Fibroblast of lung (primary cell): Measurements from ENCODE around the gene NPVF. TPM values are rescaled to one million over a fixed set of nuclear protein-coding genes. Genes with fewer than 3 reads are reported as not detected.

ENCODE experiments used
- DNase-seq, 2 donors: peaks; one replicate each; pipeline versions ENCODE4 v3.0.0 to v3.0.0-alpha.2; 2010; ENCODE audit warnings: low read depth in 2 of 2
- H2AFZ ChIP-seq: 2 replicates; pipeline ENCODE4 v1.5.1; 2012; ENCODE audit warnings: low read length, control low read depth, inconsistent platforms
- H3K27ac ChIP-seq: 2 replicates; pipeline ENCODE4 v1.5.1; 2011; ENCODE audit warnings: low read length, control low read depth; ENCODE audit not compliant: insufficient read depth
- H3K27me3 ChIP-seq: 2 replicates; pipeline ENCODE4 v1.5.1; 2011; ENCODE audit warnings: mild to moderate bottlenecking, low read length; ENCODE audit not compliant: control insufficient read depth, insufficient read depth
- H3K36me3 ChIP-seq: 2 replicates; pipeline ENCODE4 v1.5.1; 2011; ENCODE audit warnings: low read length; ENCODE audit not compliant: control insufficient read depth, insufficient read depth
- H3K4me1 ChIP-seq: 2 replicates; pipeline ENCODE4 v1.5.1; 2011; ENCODE audit warnings: low read length; ENCODE audit not compliant: control insufficient read depth, insufficient read depth; ENCODE audit errors: extremely low read depth
- H3K4me2 ChIP-seq: 2 replicates; pipeline ENCODE4 v1.5.1; 2011; ENCODE audit warnings: low read length, control low read depth; ENCODE audit not compliant: insufficient read depth; ENCODE audit errors: extremely low read depth
- H3K4me3 ChIP-seq, 4 experiments: fragments of 200-600 bp in 1 of 4; sonication (generic) in 1 of 4; replicated peaks in 1 of 4; 2 replicates each; pipeline ENCODE4 v1.5.1; 2011 to 2016; ENCODE audit warnings: low read length in 4 of 4, low read depth in 3 of 4, mild to moderate bottlenecking in 3 of 4, control low read depth in 2 of 4, inconsistent platforms in 1 of 4, mixed read lengths in 1 of 4; ENCODE audit not compliant: insufficient read depth in 1 of 4; ENCODE audit errors: control extremely low read depth in 1 of 4
- H3K79me2 ChIP-seq: 2 replicates; pipeline ENCODE4 v1.5.1; 2012; ENCODE audit warnings: mild to moderate bottlenecking, low read length, inconsistent platforms; ENCODE audit not compliant: control insufficient read depth, insufficient read depth
- H3K9ac ChIP-seq: 2 replicates; pipeline ENCODE4 v1.5.1; 2011; ENCODE audit warnings: mild to moderate bottlenecking, low read length, control low read depth; ENCODE audit not compliant: insufficient read depth
- H3K9me3 ChIP-seq: 2 replicates; pipeline ENCODE4 v1.5.1; 2012; ENCODE audit warnings: low read depth, low read length; ENCODE audit not compliant: control insufficient read depth, insufficient read depth
- H4K20me1 ChIP-seq: 2 replicates; pipeline ENCODE4 v1.5.1; 2011; ENCODE audit warnings: low read length; ENCODE audit not compliant: control insufficient read depth, insufficient read depth; ENCODE audit errors: extremely low read depth
- EZH2 ChIP-seq: IDR thresholded peaks from 2 replicates; pipeline ENCODE4 v1.5.1; 2012; ENCODE audit warnings: low read length, control low read depth, mild to moderate bottlenecking; ENCODE audit errors: missing control alignments
- polyA plus RNA-seq, 2 donors: library from polyadenylated mRNA; depleted of rRNA in 1 of 2; stranded (reverse) in 1 of 2; unstranded in 1 of 2; fragments of >200 nt; gene quantifications; 2 replicates each; pipeline ENCODE4 v1.2.1, GENCODE V29; 2011 to 2012; ENCODE audit warnings: missing spikeins in 1 of 2
- total RNA-seq: library from RNA; depleted of rRNA; stranded (reverse); fragments of >200 nt; gene quantifications from 2 replicates; pipeline ENCODE4 v1.2.1, GENCODE V29; 2014
- TF ChIP-seq, protein P1 (sequence below), 2 donors: IDR thresholded peaks in 1 of 2; conservative IDR thresholded peaks in 1 of 2; 1 replicate in 1 of 2; 2 replicates in 1 of 2; pipeline ENCODE4 v1.5.1; 2011 to 2012; ENCODE audit warnings: low read length in 2 of 2, control low read depth in 1 of 2, inconsistent platforms in 1 of 2, low read depth in 1 of 2, mild to moderate bottlenecking in 1 of 2

NPVF gene
- total and polyA plus RNA-seq, 2 donors (not counting 1 experiment from before 2014, with no cell fraction given), result not detected

DNA sequence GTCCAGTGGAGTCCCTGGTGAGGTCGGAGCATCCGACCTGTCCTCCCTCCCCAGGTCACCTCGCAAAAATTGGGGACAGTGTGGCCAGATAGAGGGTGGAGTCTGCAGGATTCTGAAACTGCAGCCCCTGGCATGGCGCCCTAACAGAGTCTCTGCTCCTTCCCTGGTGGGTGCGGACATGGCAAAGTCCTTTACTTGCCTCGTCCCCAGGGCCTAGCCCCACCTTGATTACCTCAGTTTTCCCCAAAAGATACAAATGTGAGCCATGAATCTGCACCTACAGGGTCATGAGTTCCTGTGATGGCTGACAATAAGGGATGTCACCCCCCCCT is 47.7 kb downstream of the NPVF start:
- Histone ChIP-seq H2AFZ (peak overlapping the region; percentile 80), H3K27me3 (no peaks in the 10 kb centered on the region), H3K4me3 (peak overlapping the region; percentile 37 to 70 (median 52)), H3K79me2 (no peaks in the 10 kb centered on the region), H3K4me2 (peak overlapping the region; percentile 61), H3K9me3 (no peaks in the 10 kb centered on the region), H3K4me1 (no peaks in the 10 kb centered on the region), H3K27ac (no peak overlapping the region), H3K36me3 (no peaks in the 10 kb centered on the region), H3K9ac (no peak overlapping the region), H4K20me1 (no peaks in the 10 kb centered on the region)
- no peak for TF ChIP-seq EZH2
- TF ChIP-seq, protein P1, sequence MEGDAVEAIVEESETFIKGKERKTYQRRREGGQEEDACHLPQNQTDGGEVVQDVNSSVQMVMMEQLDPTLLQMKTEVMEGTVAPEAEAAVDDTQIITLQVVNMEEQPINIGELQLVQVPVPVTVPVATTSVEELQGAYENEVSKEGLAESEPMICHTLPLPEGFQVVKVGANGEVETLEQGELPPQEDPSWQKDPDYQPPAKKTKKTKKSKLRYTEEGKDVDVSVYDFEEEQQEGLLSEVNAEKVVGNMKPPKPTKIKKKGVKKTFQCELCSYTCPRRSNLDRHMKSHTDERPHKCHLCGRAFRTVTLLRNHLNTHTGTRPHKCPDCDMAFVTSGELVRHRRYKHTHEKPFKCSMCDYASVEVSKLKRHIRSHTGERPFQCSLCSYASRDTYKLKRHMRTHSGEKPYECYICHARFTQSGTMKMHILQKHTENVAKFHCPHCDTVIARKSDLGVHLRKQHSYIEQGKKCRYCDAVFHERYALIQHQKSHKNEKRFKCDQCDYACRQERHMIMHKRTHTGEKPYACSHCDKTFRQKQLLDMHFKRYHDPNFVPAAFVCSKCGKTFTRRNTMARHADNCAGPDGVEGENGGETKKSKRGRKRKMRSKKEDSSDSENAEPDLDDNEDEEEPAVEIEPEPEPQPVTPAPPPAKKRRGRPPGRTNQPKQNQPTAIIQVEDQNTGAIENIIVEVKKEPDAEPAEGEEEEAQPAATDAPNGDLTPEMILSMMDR (conservative IDR thresholded peaks at IDR 0.05 in 1 of 2, IDR thresholded peaks at IDR 0.05 in 1 of 2; ENCODE audit: low read depth in 1 of 2, low read length in 2 of 2), result no peak
- DNase-seq, result no peak

DNA sequence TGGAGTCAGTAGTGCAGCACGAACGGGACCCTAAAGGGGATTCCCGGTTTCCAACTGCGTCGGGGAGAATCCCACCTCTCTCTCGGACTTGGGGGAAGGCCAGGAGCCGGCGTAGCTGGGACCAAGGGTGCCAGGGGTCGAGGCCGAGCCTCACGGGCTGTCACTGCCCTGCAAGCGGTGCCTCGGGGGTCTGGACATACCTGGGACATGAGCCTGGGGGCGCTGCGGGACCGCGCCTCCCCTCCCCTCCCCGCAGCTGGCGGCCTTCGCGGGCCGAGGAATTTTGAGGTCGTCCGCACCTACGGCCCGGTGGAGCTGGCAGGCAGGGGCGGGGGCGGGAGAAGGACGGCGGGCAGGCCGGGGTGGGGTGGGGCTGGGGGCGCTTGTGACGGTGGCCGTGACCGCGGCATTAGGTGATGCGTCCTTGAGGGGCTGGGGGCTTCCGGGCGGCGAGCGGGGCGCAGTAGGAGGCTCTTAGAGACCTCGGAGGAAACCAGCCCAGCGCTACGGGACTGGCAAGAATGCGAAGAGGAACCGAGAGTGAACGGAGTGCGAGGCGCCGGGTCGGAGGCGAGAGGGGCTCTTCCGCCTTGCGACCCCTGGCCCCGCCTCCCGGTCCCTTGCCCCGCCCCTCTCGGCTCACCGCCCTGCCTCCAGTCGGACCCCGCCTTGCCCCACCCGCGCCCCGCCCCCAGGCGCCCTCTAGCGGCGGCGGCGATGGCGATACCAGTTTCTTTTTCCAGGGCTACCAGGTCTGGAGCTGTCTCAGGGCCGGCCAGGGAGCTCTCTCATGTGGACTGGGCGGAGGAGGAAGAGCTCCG is 48.3 kb downstream of the NPVF start:
- Histone ChIP-seq H4K20me1 (no peaks in the 10 kb centered on the region), H3K9ac (peak overlapping the region; percentile 38)

DNA sequence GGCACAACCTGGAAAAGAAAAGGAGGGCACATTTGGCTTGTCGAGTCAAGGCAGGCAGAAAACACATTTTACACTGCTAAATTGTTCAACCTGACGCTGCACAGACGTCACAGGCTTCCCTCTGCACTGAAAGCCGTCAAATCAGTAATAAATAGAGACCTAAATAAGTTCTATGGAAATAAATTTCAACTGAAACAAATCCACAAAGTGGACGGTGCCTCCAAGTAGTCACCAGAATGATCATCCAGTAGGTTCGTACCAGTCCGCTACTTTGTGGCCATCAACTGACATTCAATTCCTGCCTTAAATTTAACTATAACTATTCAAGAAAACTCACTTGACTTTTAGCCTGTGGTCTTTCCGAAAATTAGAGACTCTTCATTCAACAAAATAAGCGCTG is 49.0 kb downstream of the NPVF start:
- Histone ChIP-seq H3K27me3 (no peaks in the 10 kb centered on the region), H3K9me3 (no peaks in the 10 kb centered on the region), H2AFZ (no peak overlapping the region), H3K4me1 (no peaks in the 10 kb centered on the region), H4K20me1 (no peaks in the 10 kb centered on the region), H3K4me2 (peak overlapping the region; percentile 81), H3K36me3 (no peaks in the 10 kb centered on the region), H3K9ac (no peak overlapping the region), H3K79me2 (no peaks in the 10 kb centered on the region), H3K27ac (no peak overlapping the region), H3K4me3 (peak overlapping the region in 2 of 4 experiments; percentile 66 to 70)
- peak in 1 of 2 donors; percentile 8 for DNase-seq
- TF ChIP-seq EZH2, result no peak
- TF ChIP-seq, protein P1 (conservative IDR thresholded peaks at IDR 0.05 in 1 of 2, IDR thresholded peaks at IDR 0.05 in 1 of 2; ENCODE audit: low read depth in 1 of 2, low read length in 2 of 2), result no peak

More for the DNA sequence above, 48.3 kb downstream of the NPVF start:
- H3K36me3 ChIP-seq, result no peaks in the 10 kb centered on the region
- H3K4me1 ChIP-seq, result no peaks in the 10 kb centered on the region
- H3K27ac ChIP-seq, result no peak overlapping the region
- no peaks in the 10 kb centered on the region for H3K9me3 ChIP-seq
- no peaks in the 10 kb centered on the region for H3K79me2 ChIP-seq
- H2AFZ ChIP-seq, result peak overlapping the region; percentile 81
- H3K4me2 ChIP-seq, result peak overlapping the region; percentile 81
- peak overlapping the region; percentile 37 to 70 (median 62) for H3K4me3 ChIP-seq
- no peaks in the 10 kb centered on the region for H3K27me3 ChIP-seq
- peak; percentile 70 to 78 for DNase-seq
- TF ChIP-seq EZH2, result no peak
- TF ChIP-seq, protein P1 (conservative IDR thresholded peaks at IDR 0.05 in 1 of 2, IDR thresholded peaks at IDR 0.05 in 1 of 2; ENCODE audit: low read depth in 1 of 2, low read length in 2 of 2), result peak; percentile 38 to 40

Other genes starting within 250 kb of the NPVF start
- gene OSBPL3, start 248.3 kb downstream of the NPVF start, total RNA-seq, result 22.6 and 70.2 TPM in 2 replicates
- gene OSBPL3, start 248.3 kb downstream of the NPVF start, polyA plus RNA-seq, result 22.7 and 38.2 TPM in 2 replicates
- gene CYCS, start 103.2 kb downstream of the NPVF start, total RNA-seq, result 25.7 and 32.7 TPM in 2 replicates
- gene CYCS, start 103.2 kb downstream of the NPVF start, polyA plus RNA-seq, result 76.5 and 84.8 TPM in 2 replicates